A549 (cell line): Measurements from ENCODE around the gene CHD1L. TPM values are rescaled to one million over a fixed set of nuclear protein-coding genes. Genes with fewer than 3 reads are reported as not detected.

Experiments used
- ATAC-seq, 2 experiments: fragments of 200-7000 bp in 1 of 2; fragments of >200 bp in 1 of 2; cut with Nextera tagmentation in 1 of 2; cut with Tn5 transposase in 1 of 2; 3 replicates each; pipeline versions ENCODE4 v1.8.0 to v1.9.1; 2018 to 2020; ENCODE audit warnings: mild to moderate bottlenecking in 1 of 2, moderate library complexity in 1 of 2
- CTCF ChIA-PET: fragments of 300-600 bp; sonication (Branson Sonifier 250); formaldehyde crosslinking; extraction: SDS; loops from one replicate; lab custom pipeline; 2021; ENCODE audit warnings: antibody characterized with exemption, inconsistent platforms; lab: Yijun Ruan, JAX
- POLR2A ChIA-PET: fragments of 350-600 bp; formaldehyde crosslinking; extraction: SDS; loops from one replicate; lab custom pipeline; 2021; ENCODE audit warnings: antibody characterized with exemption, inconsistent platforms; lab: Yijun Ruan, JAX
- DNase-seq, 2 experiments: peaks; one replicate each; pipeline versions ENCODE4 v3.0.0 to v3.0.0-alpha.2; 2011 to 2016; ENCODE audit warnings: low read depth in 1 of 2, low spot score in 1 of 2
- FAIRE-seq: peaks from 2 replicates; lab custom pipeline; 2011; peaks lifted over from hg19 to GRCh38; lab: Jason Lieb, UNC
- H3K27ac ChIP-seq, 2 experiments: fragments of >200 bp; sonication (Bioruptor Twin); formaldehyde crosslinking; 3 replicates each; pipeline ENCODE4 v1.5.1; 2016 to 2017
- H3K4me1 ChIP-seq: fragments of >200 bp; sonication (Bioruptor Twin); formaldehyde crosslinking; 3 replicates; pipeline ENCODE4 v1.6.1; 2016
- H3K4me2 ChIP-seq: fragments of >200 bp; sonication (Bioruptor Twin); formaldehyde crosslinking; 3 replicates; pipeline ENCODE4 v1.6.1; 2016
- H3K4me3 ChIP-seq: fragments of >200 bp; sonication (Bioruptor Twin); formaldehyde crosslinking; 3 replicates; pipeline ENCODE4 v1.5.1; 2016
- H3K9me3 ChIP-seq: fragments of >200 bp; sonication (Bioruptor Twin); formaldehyde crosslinking; 3 replicates; pipeline ENCODE4 v1.6.1; 2016
- CBX2 ChIP-seq: fragments of 200-600 bp; sonication (generic); IDR thresholded peaks from 2 replicates; pipeline ENCODE4 v1.6.1; 2016; ENCODE audit warnings: low read depth, mild to moderate bottlenecking, borderline replicate concordance
- CBX8 ChIP-seq: fragments of 200-600 bp; sonication (generic); IDR thresholded peaks from 2 replicates; pipeline ENCODE4 v1.6.1; 2016
- CHD4 ChIP-seq: fragments of 200-600 bp; sonication (generic); IDR thresholded peaks from 2 replicates; pipeline ENCODE4 v1.6.1; 2016; ENCODE audit warnings: antibody characterized with exemption, mild to moderate bottlenecking, borderline replicate concordance
- E2F6 ChIP-seq: IDR thresholded peaks from 2 replicates; pipeline ENCODE4 v1.6.1; 2012; ENCODE audit warnings: low read depth, borderline replicate concordance
- ELK1 ChIP-seq: fragments of 150-350 bp; IDR thresholded peaks from 2 replicates; pipeline ENCODE4 v1.6.1; 2014; ENCODE audit warnings: low read depth, mild to moderate bottlenecking, low read length
- FOSL2 ChIP-seq, 2 experiments: fragments of 450-650 bp in 1 of 2; fragments of >200 bp in 1 of 2; sonication (Bioruptor Twin) in 1 of 2; formaldehyde crosslinking; IDR thresholded peaks; 2 replicates each; pipeline versions ENCODE4 v1.5.0 to v1.6.1; 2016 to 2020; ENCODE audit warnings: mild to moderate bottlenecking in 1 of 2, moderate library complexity in 1 of 2
- FOXS1 ChIP-seq: fragments of 250-450 bp; sonication (Bioruptor Pico); IDR thresholded peaks from 2 replicates; pipeline ENCODE4 v1.5.0; 2020; ENCODE audit warnings: mild to moderate bottlenecking, moderate library complexity
- HOXB13 ChIP-seq: fragments of 250-450 bp; sonication (Bioruptor Pico); IDR thresholded peaks from 2 replicates; pipeline ENCODE4 v1.5.0; 2020; ENCODE audit warnings: low read depth, mild to moderate bottlenecking, moderate library complexity
- JUN ChIP-seq, 2 experiments: fragments of >200 bp; sonication (Bioruptor Twin); formaldehyde crosslinking; IDR thresholded peaks; 2 replicates in 1 of 2; 3 replicates in 1 of 2; pipeline ENCODE4 v1.6.1; 2016 to 2017
- KDM5A ChIP-seq: fragments of 200-600 bp; sonication (generic); IDR thresholded peaks from 2 replicates; pipeline ENCODE4 v1.6.1; 2016; ENCODE audit warnings: antibody characterized with exemption, mild to moderate bottlenecking
- MAFK ChIP-seq: fragments of 450-650 bp; IDR thresholded peaks from 2 replicates; pipeline ENCODE4 v1.6.1; 2014; ENCODE audit not compliant: partially characterized antibody
- MAX ChIP-seq: IDR thresholded peaks from 2 replicates; pipeline ENCODE4 v1.6.1; 2012
- MYC ChIP-seq: IDR thresholded peaks from 2 replicates; pipeline ENCODE4 v1.6.1; 2012; ENCODE audit warnings: mild to moderate bottlenecking, inconsistent platforms, low read length, improper control_type of control experiment, borderline replicate concordance
- NPAS2 ChIP-seq: fragments of 250-450 bp; sonication (Bioruptor Pico); IDR thresholded peaks from 2 replicates; pipeline ENCODE4 v1.8.0; 2022; ENCODE audit warnings: mild to moderate bottlenecking, moderate library complexity, borderline replicate concordance
- POLR2A ChIP-seq: IDR thresholded peaks from 2 replicates; pipeline ENCODE4 v1.6.1; 2012; ENCODE audit warnings: mild to moderate bottlenecking, low read length
- RAD21 ChIP-seq, 2 experiments: fragments of >200 bp in 1 of 2; sonication (Bioruptor Twin) in 1 of 2; formaldehyde crosslinking in 1 of 2; IDR thresholded peaks in 1 of 2; conservative IDR thresholded peaks in 1 of 2; 2 replicates in 1 of 2; 3 replicates in 1 of 2; pipeline ENCODE4 v1.6.1; 2012 to 2018; ENCODE audit warnings: inconsistent platforms in 1 of 2
- RARB ChIP-seq: fragments of 250-450 bp; sonication (Bioruptor Pico); IDR thresholded peaks from 2 replicates; pipeline ENCODE4 v1.8.0; 2021; ENCODE audit warnings: mild to moderate bottlenecking, moderate library complexity
- RNF2 ChIP-seq: fragments of 200-600 bp; sonication (generic); IDR thresholded peaks from 2 replicates; pipeline ENCODE4 v1.6.1; 2016; ENCODE audit warnings: low read depth, mild to moderate bottlenecking, antibody characterized with exemption, moderate library complexity, borderline replicate concordance
- SREBF2 ChIP-seq: fragments of 450-650 bp; IDR thresholded peaks from 2 replicates; pipeline ENCODE4 v1.6.1; 2014; ENCODE audit warnings: mild to moderate bottlenecking, moderate library complexity
- USF2 ChIP-seq: fragments of 450-650 bp; IDR thresholded peaks from 2 replicates; pipeline ENCODE4 v1.6.1; 2014; ENCODE audit warnings: antibody characterized with exemption
- WGBS: methylation state at CpG from one replicate; pipeline ENCODE4 v1.1.6; 2017; ENCODE audit errors: missing lambda C conversion rate; 5-methylcytosine and 5-hydroxymethylcytosine counted together
- polyA plus RNA-seq, 4 experiments: library from polyadenylated mRNA; depleted of rRNA in 3 of 4; stranded (reverse); fragments of >200 nt; fragmentation: RNase III in 1 of 4; extraction: RNeasy Plus Mini Kit Qiagen cat#74134 plus additional on column Dnase treatment in 1 of 4; gene quantifications; 2 replicates in 3 of 4; 3 replicates in 1 of 4; pipeline ENCODE4 v1.2.3, GENCODE V29; 2011 to 2017
- TF ChIP-seq, protein P1 (sequence below): fragments of >200 bp; sonication (Bioruptor Twin); formaldehyde crosslinking; IDR thresholded peaks from 3 replicates; pipeline ENCODE4 v1.5.1; 2016

Gene CHD1L
- polyA plus RNA-seq, 2 of the 4 experiments (the other 2 are of a cell fraction) = 37.0 to 61.2 TPM

DNA sequence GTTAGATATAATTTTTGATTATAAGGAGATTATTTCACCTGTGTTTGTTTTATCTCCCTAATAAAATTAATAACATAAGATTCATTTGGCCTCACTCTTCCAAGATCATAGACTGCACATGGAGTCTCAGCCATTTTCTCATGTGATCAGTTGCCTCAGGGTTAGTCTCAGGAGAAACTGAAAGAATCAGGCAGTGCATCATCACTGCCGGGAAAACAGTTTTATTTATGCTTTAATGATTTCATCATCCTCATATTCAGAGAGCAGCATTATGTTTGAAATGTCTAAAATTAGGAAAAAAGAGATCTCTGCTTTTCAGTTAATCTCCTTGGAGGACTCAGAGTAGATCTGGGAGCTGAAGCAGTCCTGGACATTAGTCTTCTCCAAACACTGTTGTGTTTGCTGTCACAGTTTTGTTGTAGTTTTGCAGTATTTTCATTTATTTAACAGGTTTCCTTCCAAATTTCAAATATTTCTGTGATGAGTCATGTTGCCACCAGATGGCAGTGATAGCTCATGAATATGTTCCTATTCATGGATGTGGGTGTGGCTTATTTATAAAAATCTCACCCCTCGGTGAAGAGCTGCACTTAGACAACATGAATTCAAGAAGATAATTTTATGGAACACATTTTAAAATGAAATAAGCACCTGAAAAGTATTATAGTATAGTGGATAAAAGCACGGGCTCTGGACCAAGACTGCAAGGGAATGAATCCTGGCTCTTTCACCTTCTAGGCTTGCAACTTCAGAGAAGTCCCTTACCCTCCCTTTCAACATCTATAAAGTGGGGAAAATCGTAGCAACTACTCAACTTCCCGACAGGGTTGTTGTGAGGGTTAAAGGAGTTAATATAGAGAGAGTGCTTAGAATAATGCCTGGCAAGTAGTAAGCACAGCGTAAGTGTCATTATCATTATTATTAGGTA, 31.2 kb downstream of the CHD1L start:
- Histone ChIP-seq H3K4me2 (peak overlapping the region; percentile 46), H3K4me1 (peaks cover 13% of the 10 kb centered on the region), H3K9me3 (no peaks in the 10 kb centered on the region), H3K27ac (peak overlapping the region in 1 of 2 experiments; percentile 36; a peak in 2 of 6 replicates), H3K4me3 (no peak overlapping the region)
- TF ChIP-seq MYC (no peak), MAX (no peak), ELK1 (no peak), POLR2A (no peak), NPAS2 (CRISPR knock-in tag) (no peak), FOSL2 (IDR thresholded peaks at IDR 0.05) (0 out of 2 replicates have a peak, but pooled peaks have one; percentile 14), FOSL2 (CRISPR knock-in tag; IDR thresholded peaks at IDR 0.05) (peak; percentile 90), RAD21 (conservative IDR thresholded peaks at IDR 0.05 in 1 of 2, IDR thresholded peaks at IDR 0.05 in 1 of 2) (peak; percentile 58 to 64)
- TF ChIP-seq, protein P1, sequence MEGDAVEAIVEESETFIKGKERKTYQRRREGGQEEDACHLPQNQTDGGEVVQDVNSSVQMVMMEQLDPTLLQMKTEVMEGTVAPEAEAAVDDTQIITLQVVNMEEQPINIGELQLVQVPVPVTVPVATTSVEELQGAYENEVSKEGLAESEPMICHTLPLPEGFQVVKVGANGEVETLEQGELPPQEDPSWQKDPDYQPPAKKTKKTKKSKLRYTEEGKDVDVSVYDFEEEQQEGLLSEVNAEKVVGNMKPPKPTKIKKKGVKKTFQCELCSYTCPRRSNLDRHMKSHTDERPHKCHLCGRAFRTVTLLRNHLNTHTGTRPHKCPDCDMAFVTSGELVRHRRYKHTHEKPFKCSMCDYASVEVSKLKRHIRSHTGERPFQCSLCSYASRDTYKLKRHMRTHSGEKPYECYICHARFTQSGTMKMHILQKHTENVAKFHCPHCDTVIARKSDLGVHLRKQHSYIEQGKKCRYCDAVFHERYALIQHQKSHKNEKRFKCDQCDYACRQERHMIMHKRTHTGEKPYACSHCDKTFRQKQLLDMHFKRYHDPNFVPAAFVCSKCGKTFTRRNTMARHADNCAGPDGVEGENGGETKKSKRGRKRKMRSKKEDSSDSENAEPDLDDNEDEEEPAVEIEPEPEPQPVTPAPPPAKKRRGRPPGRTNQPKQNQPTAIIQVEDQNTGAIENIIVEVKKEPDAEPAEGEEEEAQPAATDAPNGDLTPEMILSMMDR = peak; percentile 60
- 46% methylated on average over 6 of the region's 6 CpGs for WGBS
- FAIRE-seq = peak; percentile 18
- ChIA-PET CTCF (interaction anchor here (1.0 to 5.1 kb wide), 13 partner anchors 14 to 619 kb away, joined by 3 to 24 read pairs (median 4); partner anchors contain the start of gene CHD1L), POLR2A (no interaction called here)
- peak; percentile 72 to 75 for ATAC-seq
- peak; percentile 59 to 61 for DNase-seq

DNA sequence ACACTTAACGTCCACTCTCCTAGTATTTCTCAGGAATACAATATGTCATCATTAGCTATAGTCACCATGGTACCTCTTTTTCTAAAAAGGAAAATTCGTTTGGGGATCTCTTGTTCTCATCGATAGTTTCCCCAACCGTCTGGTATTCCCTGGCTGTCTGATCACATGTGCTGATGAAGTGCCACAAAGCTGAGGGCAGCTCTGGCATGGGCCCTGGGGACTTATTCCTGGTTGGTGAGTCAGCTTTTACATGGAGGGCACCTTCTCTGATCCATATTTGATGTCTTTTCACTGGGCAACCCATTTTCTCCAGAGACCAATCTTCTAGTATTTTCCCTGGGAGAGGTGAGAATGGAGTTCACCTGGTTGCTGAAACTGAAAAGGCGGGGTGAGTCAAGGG, 39.5 kb downstream of the CHD1L start:
- 89% methylated on average over 5 of the region's 5 CpGs for WGBS
- POLR2A ChIA-PET = no interaction called here
- no peak overlapping the region for H3K4me3 ChIP-seq
- DNase-seq = no peak
- H3K4me2 ChIP-seq = no peak overlapping the region
- CTCF ChIA-PET = no interaction called here
- no peaks in the 10 kb centered on the region for H3K9me3 ChIP-seq
- FAIRE-seq = no peak
- TF ChIP-seq KDM5A (no peak), HOXB13 (CRISPR knock-in tag) (no peak)
- no peaks in the 10 kb centered on the region for H3K4me1 ChIP-seq
- no peak for ATAC-seq
- no peak overlapping the region for H3K27ac ChIP-seq

GRCh38 chr1:147283011-147283410, 40.5 kb downstream of the CHD1L start:
- H3K4me1 ChIP-seq = no peaks in the 10 kb centered on the region
- TF ChIP-seq HOXB13 (CRISPR knock-in tag) (no peak), E2F6 (no peak), MAFK (no peak), USF2 (no peak), RAD21 (conservative IDR thresholded peaks at IDR 0.05 in 1 of 2, IDR thresholded peaks at IDR 0.05 in 1 of 2) (no peak), MYC (no peak), CHD4 (no peak), CBX8 (no peak), RARB (CRISPR knock-in tag) (no peak), POLR2A (no peak), JUN (IDR thresholded peaks at IDR 0.05) (no peak), RNF2 (no peak), CBX2 (no peak), FOXS1 (CRISPR knock-in tag) (no peak), SREBF2 (no peak), MAX (no peak)
- TF ChIP-seq, all 56 proteins: peak for 0
- Histone ChIP-seq H3K4me2 (no peak overlapping the region), H3K9me3 (no peaks in the 10 kb centered on the region), H3K4me3 (no peak overlapping the region), H3K27ac (no peak overlapping the region)
- ATAC-seq = no peak
- FAIRE-seq = no peak
- ChIA-PET CTCF (no interaction called here), POLR2A (no interaction called here)
- 72% methylated on average over 1 of the region's 1 CpG for WGBS
- DNase-seq = no peak
